PFSK-1 (cell line): ENCODE data around the gene HPCA.

ENCODE experiments used
- POLR2AphosphoS5 ChIP-seq: IDR thresholded peaks from 2 replicates; pipeline ENCODE4 v1.6.1; 2012; ENCODE audit warnings: low read depth, mild to moderate bottlenecking, control low read depth, low read length, moderate library complexity
- TAF1 ChIP-seq: IDR thresholded peaks from 2 replicates; pipeline ENCODE4 v1.6.1; 2012; ENCODE audit warnings: low read length, control low read depth, borderline replicate concordance; ENCODE audit not compliant: insufficient read depth
- TF ChIP-seq, protein P1 (sequence below), 2 experiments: IDR thresholded peaks; 2 replicates each; pipeline versions ENCODE4 v1.6.1 to v1.8.0; 2011 to 2012; ENCODE audit warnings: low read depth in 2 of 2, low read length in 2 of 2, control low read depth in 1 of 2, inconsistent platforms in 1 of 2, mild to moderate bottlenecking in 1 of 2, moderate library complexity in 1 of 2; ENCODE audit not compliant: insufficient read depth in 1 of 2

DNA sequence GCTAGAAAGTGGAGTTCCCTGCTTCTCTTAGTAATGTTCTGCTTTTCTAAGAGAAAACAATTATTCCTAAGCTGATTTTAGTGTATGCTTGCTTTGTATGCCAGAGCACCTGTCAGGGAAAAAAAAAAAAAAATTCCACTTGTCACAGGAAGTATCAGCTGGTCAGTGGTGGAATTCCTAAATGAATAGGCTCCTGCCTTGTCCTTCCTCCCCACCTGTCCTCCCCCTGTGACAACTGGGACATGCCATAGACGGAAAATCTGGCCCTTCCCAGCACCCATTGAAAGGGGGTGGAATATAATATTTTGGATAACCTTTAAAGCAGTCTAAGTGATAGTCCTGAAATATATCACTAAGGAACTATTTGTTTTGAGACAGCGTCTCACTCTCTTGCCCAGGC lies 26.4 kb upstream of the HPCA start:
- TF ChIP-seq, protein P1, sequence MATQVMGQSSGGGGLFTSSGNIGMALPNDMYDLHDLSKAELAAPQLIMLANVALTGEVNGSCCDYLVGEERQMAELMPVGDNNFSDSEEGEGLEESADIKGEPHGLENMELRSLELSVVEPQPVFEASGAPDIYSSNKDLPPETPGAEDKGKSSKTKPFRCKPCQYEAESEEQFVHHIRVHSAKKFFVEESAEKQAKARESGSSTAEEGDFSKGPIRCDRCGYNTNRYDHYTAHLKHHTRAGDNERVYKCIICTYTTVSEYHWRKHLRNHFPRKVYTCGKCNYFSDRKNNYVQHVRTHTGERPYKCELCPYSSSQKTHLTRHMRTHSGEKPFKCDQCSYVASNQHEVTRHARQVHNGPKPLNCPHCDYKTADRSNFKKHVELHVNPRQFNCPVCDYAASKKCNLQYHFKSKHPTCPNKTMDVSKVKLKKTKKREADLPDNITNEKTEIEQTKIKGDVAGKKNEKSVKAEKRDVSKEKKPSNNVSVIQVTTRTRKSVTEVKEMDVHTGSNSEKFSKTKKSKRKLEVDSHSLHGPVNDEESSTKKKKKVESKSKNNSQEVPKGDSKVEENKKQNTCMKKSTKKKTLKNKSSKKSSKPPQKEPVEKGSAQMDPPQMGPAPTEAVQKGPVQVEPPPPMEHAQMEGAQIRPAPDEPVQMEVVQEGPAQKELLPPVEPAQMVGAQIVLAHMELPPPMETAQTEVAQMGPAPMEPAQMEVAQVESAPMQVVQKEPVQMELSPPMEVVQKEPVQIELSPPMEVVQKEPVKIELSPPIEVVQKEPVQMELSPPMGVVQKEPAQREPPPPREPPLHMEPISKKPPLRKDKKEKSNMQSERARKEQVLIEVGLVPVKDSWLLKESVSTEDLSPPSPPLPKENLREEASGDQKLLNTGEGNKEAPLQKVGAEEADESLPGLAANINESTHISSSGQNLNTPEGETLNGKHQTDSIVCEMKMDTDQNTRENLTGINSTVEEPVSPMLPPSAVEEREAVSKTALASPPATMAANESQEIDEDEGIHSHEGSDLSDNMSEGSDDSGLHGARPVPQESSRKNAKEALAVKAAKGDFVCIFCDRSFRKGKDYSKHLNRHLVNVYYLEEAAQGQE (IDR thresholded peaks at IDR 0.05; ENCODE audit: insufficient read depth in 1 of 2, low read depth in 2 of 2, low read length in 2 of 2): no peak
- TF ChIP-seq TAF1 (no peak), POLR2AphosphoS5 (no peak)
